HepG2 (cell line): Measurements from ENCODE around the gene PBX2. TPM values are rescaled to one million over a fixed set of nuclear protein-coding genes. Genes with fewer than 3 reads are reported as not detected.
"Not testable (repeated sequence)": the region's sequence is repeated elsewhere in the genome, so short reads cannot be mapped to it uniquely, and the experiment has no call there.

Experiments used
- ATAC-seq: fragments of 200-7000 bp; cut with Tn5 transposase; 3 replicates; pipeline ENCODE4 v1.9.1; 2020; ENCODE audit warnings: mild to moderate bottlenecking, moderate library complexity
- BruUV-seq: library from RNA; stranded (reverse); fragments of 400-500 nt; replicated peaks from 2 replicates; lab custom pipeline; 2021; lab: Mats Ljungman, UMichigan
- CTCF ChIA-PET: fragments of 300-600 bp; formaldehyde crosslinking; extraction: SDS; loops from one replicate; lab custom pipeline; 2021; ENCODE audit warnings: low total read pairs, inconsistent platforms, low intra/inter-chr PET ratio; lab: Yijun Ruan, JAX
- POLR2A ChIA-PET: fragments of 350-600 bp; sonication (Branson Sonifier 250); formaldehyde crosslinking; loops from one replicate; lab custom pipeline; 2020; ENCODE audit warnings: antibody characterized with exemption, inconsistent platforms; lab: Yijun Ruan, JAX
- DNase-seq: peaks from one replicate; pipeline ENCODE4 v3.0.0-alpha.2; 2015; ENCODE audit warnings: low spot score
- FAIRE-seq: peaks from 3 replicates; lab custom pipeline; 2011; peaks lifted over from hg19 to GRCh38; lab: Jason Lieb, UNC
- H2AFZ ChIP-seq: one replicate; pipeline ENCODE4 v1.6.1; 2011; ENCODE audit warnings: low read length, inconsistent platforms
- H3K27ac ChIP-seq: fragments of 300-600 bp; 3 replicates; pipeline ENCODE4 v1.8.0; 2011; ENCODE audit warnings: mixed run types, mild to moderate bottlenecking, mixed read lengths, low read length, inconsistent platforms; ENCODE audit not compliant: insufficient read depth; ENCODE audit errors: extremely low read length
- H3K27me3 ChIP-seq, 2 experiments: fragments of 200-600 bp in 1 of 2; 2 replicates in 1 of 2; 3 replicates in 1 of 2; pipeline versions ENCODE4 v1.6.0 to v1.8.0; 2011; ENCODE audit warnings: low read length in 2 of 2, mild to moderate bottlenecking in 2 of 2, moderate library complexity in 2 of 2, inconsistent platforms in 1 of 2; ENCODE audit not compliant: insufficient read depth in 2 of 2, control insufficient read depth in 1 of 2
- H3K36me3 ChIP-seq, 2 experiments: fragments of 200-600 bp in 1 of 2; replicated peaks in 1 of 2; 2 replicates in 1 of 2; 3 replicates in 1 of 2; pipeline versions ENCODE4 v1.5.1 to v1.8.0; 2011; ENCODE audit warnings: low read length in 2 of 2, inconsistent platforms in 1 of 2; ENCODE audit not compliant: insufficient read depth in 2 of 2, control insufficient read depth in 1 of 2
- H3K4me1 ChIP-seq: 2 replicates; pipeline ENCODE4 v1.5.1; 2012; ENCODE audit warnings: low read length, inconsistent platforms; ENCODE audit not compliant: insufficient read depth
- H3K4me2 ChIP-seq: 2 replicates; pipeline ENCODE4 v1.6.0; 2011; ENCODE audit warnings: low read depth, low read length, inconsistent platforms
- H3K4me3 ChIP-seq, 3 experiments: fragments of 200-600 bp in 1 of 3; sonication (generic), shearing (Covaris generic) in 1 of 3; replicated peaks in 1 of 3; 2 replicates each; pipeline ENCODE4 v1.5.1; 2011 to 2016; ENCODE audit warnings: low read length in 3 of 3, inconsistent platforms in 2 of 3, low read depth in 2 of 3, mild to moderate bottlenecking in 2 of 3, control low read depth in 1 of 3, mixed read lengths in 1 of 3; ENCODE audit not compliant: insufficient read depth in 1 of 3
- H3K79me2 ChIP-seq: one replicate; pipeline ENCODE4 v1.6.1; 2011; ENCODE audit warnings: low read length, inconsistent platforms; ENCODE audit not compliant: insufficient read depth
- H3K9ac ChIP-seq: 2 replicates; pipeline ENCODE4 v1.6.0; 2011; ENCODE audit warnings: mild to moderate bottlenecking, low read depth, low read length, inconsistent platforms; ENCODE audit not compliant: insufficient read depth
- H3K9me3 ChIP-seq: 2 replicates; pipeline ENCODE4 v1.5.1; 2012; ENCODE audit warnings: mild to moderate bottlenecking, low read length
- H4K20me1 ChIP-seq: 2 replicates; pipeline ENCODE4 v1.6.0; 2011; ENCODE audit warnings: inconsistent platforms, mild to moderate bottlenecking, low read length, moderate library complexity; ENCODE audit not compliant: insufficient read depth
- AGO2 ChIP-seq: fragments of 200-400 bp; formaldehyde crosslinking; optimal IDR thresholded peaks from 2 replicates; pipeline ENCODE3; 2017; ENCODE audit warnings: mild to moderate bottlenecking, low read depth, low read length, moderate library complexity
- ZNF354B ChIP-seq: sonication (generic); formaldehyde crosslinking; IDR thresholded peaks from 2 replicates; pipeline ENCODE4 v1.8.0; 2022; ENCODE audit warnings: mild to moderate bottlenecking, missing genetic modification reagents
- whole genome bisulfite sequencing: methylation state at CpG from one replicate; pipeline ENCODE4 v1.1.6; 2017; ENCODE audit warnings: low lambda C conversion rate; 5-methylcytosine and 5-hydroxymethylcytosine counted together
- in situ Hi-C: cut with HindIII; loops from 2 replicates; pipeline ENCODE4 v1.10.0; 2017; ENCODE audit warnings: low pct_unique_long_range_greater_than_20kb; ENCODE audit not compliant: extremely low pct_ligation_motif_present
- intact Hi-C: fragments of 100-400 bp; cut with micrococcal nuclease; formaldehyde crosslinking; loops from one replicate; pipeline ENCODE4 v1.10.0; 2022; ENCODE audit not compliant: unreplicated experiment
- polyA plus RNA-seq, 8 experiments: library from polyadenylated mRNA; depleted of rRNA in 3 of 8; stranded (reverse) in 7 of 8; unstranded in 1 of 8; fragments of >200 nt; fragmentation: Illumina TruSeq in 4 of 8; extraction: Trizol in 4 of 8; gene quantifications; 2 replicates each; pipeline versions ENCODE4 v1.2.1 to v1.2.3, GENCODE V29; 2011 to 2016; ENCODE audit warnings: low read depth in 4 of 8, missing spikeins in 1 of 8, mixed read lengths in 1 of 8; ENCODE audit not compliant: insufficient read depth in 1 of 8
- total RNA-seq, 5 experiments: library from RNA; depleted of rRNA; stranded (reverse); fragments of >200 nt; fragmentation: Illumina TruSeq; extraction: Trizol; gene quantifications; 2 replicates each; pipeline ENCODE4 v1.2.3, GENCODE V29; 2016; ENCODE audit warnings: low read depth in 1 of 5
- TF ChIP-seq, protein P1 (sequence below): sonication (generic); formaldehyde crosslinking; IDR thresholded peaks from 2 replicates; pipeline ENCODE4 v1.5.1; 2020; ENCODE audit warnings: mild to moderate bottlenecking, missing genetic modification reagents, moderate library complexity

Gene PBX2
- total and polyA plus RNA-seq, 2 of the 13 experiments (the other 11 are each of a cell fraction or from before 2014, with no cell fraction given) = 42.3 to 77.8 TPM

DNA sequence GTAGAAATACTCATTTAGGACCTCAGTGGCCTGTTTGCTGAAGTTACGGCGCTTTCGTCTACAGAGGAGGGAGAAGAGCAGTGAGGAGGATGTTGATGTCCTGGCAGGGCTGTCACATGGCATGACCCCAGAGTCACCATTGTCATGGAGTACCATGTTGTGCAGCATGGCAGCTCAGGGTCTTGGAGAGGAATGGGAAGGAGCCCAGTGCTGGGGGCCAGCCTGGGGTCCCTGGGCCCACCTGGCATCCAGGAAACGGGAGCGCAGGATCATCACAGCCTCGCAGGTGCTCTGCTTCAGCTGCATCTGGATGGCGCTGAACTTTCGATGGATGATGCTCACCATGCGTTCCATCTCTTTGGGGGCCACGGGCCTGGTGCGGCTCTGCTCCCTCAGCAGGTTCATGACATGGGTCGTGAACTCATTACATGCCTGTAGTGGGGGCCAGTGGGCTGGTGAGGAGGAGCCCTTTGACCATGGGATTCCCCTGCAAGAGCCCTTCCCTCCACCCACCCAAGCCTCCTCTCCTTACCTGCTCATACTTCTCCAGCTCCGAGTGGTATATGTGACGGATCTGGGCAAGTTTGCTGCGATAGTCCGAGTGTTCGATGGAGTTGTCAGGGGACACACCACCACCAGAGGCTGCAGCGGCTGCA is 2.1 kb downstream of the PBX2 start:
- WGBS = 99% methylated on average over 18 of the region's 18 CpGs
- Histone ChIP-seq H3K79me2 (peaks cover 15% of the 10 kb centered on the region), H3K4me1 (peaks cover 34% of the 10 kb centered on the region), H3K36me3 (peaks cover 9 to 26% of the 10 kb centered on the region in 2 experiments), H3K4me2 (peak overlapping the region; percentile 90)
- H3K27ac ChIP-seq, intact Hi-C loops, CTCF ChIA-PET, H3K9me3 ChIP-seq, H4K20me1 ChIP-seq, H2AFZ ChIP-seq, H3K27me3 ChIP-seq, H3K4me3 ChIP-seq, ATAC-seq, DNase-seq, BruUV-seq, FAIRE-seq, H3K9ac ChIP-seq, in situ Hi-C loops: not testable (repeated sequence)
- POLR2A ChIA-PET = interaction anchor here (2.0 to 7.1 kb wide), 3 partner anchors 8 to 60 kb away, joined by 4 to 127 read pairs (median 10); partner anchors contain the start of genes AGPAT1, ATF6B and RNF5
- 0 out of 2 replicates have a peak, but pooled peaks have one; percentile 34 for TF ChIP-seq ZNF354B (CRISPR knock-in tag)
- TF ChIP-seq AGO2 = peak; percentile 36
- TF ChIP-seq, protein P1, sequence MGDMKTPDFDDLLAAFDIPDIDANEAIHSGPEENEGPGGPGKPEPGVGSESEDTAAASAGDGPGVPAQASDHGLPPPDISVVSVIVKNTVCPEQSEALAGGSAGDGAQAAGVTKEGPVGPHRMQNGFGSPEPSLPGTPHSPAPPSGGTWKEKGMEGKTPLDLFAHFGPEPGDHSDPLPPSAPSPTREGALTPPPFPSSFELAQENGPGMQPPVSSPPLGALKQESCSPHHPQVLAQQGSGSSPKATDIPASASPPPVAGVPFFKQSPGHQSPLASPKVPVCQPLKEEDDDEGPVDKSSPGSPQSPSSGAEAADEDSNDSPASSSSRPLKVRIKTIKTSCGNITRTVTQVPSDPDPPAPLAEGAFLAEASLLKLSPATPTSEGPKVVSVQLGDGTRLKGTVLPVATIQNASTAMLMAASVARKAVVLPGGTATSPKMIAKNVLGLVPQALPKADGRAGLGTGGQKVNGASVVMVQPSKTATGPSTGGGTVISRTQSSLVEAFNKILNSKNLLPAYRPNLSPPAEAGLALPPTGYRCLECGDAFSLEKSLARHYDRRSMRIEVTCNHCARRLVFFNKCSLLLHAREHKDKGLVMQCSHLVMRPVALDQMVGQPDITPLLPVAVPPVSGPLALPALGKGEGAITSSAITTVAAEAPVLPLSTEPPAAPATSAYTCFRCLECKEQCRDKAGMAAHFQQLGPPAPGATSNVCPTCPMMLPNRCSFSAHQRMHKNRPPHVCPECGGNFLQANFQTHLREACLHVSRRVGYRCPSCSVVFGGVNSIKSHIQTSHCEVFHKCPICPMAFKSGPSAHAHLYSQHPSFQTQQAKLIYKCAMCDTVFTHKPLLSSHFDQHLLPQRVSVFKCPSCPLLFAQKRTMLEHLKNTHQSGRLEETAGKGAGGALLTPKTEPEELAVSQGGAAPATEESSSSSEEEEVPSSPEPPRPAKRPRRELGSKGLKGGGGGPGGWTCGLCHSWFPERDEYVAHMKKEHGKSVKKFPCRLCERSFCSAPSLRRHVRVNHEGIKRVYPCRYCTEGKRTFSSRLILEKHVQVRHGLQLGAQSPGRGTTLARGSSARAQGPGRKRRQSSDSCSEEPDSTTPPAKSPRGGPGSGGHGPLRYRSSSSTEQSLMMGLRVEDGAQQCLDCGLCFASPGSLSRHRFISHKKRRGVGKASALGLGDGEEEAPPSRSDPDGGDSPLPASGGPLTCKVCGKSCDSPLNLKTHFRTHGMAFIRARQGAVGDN (CRISPR knock-in tag) = 0 out of 2 replicates have a peak, but pooled peaks have one; percentile 9
